DMS53 treated with DMSO at 0.1 percent for 48 hours (cell line): Measurements from ENCODE around the gene BRINP1.
"Not testable (repeated sequence)": the region's sequence is repeated elsewhere in the genome, so short reads cannot be mapped to it uniquely, and the experiment has no call there.

Experiments used
- DNase-seq: peaks from one replicate; lab custom pipeline; 2025; ENCODE audit not compliant: unreplicated experiment; lab: John Stamatoyannopoulos, UW

The BRINP1 gene

GRCh38 chr9:119215651-119216050 lies 153.6 kb downstream of the BRINP1 start:
- no peak for DNase-seq

- no peak for DNase-seq
Measured at GRCh38 chr9:119213471-119213870, 155.8 kb downstream of the BRINP1 start.

- DNase-seq: no peak
Measured at GRCh38 chr9:119197893-119198607, 171.2 kb downstream of the BRINP1 start.

GRCh38 chr9:119195521-119195920 lies 173.7 kb downstream of the BRINP1 start:
- DNase-seq: no peak

- DNase-seq: no peak
Measured at GRCh38 chr9:119185298-119185697, 183.9 kb downstream of the BRINP1 start.

GRCh38 chr9:119184265-119184936 lies 184.8 kb downstream of the BRINP1 start:
- no peak for DNase-seq

GRCh38 chr9:119181561-119181960 lies 187.7 kb downstream of the BRINP1 start:
- DNase-seq: no peak

- DNase-seq: no peak
Measured at GRCh38 chr9:119180897-119181296, 188.3 kb downstream of the BRINP1 start.

GRCh38 chr9:119179701-119180100 lies 189.5 kb downstream of the BRINP1 start:
- DNase-seq: no peak

- DNase-seq: no peak
Measured at GRCh38 chr9:119177196-119177595, 192.0 kb downstream of the BRINP1 start.

- no peak for DNase-seq
Measured at GRCh38 chr9:119175581-119175980, 193.7 kb downstream of the BRINP1 start.

- DNase-seq: not testable (repeated sequence)
Measured at GRCh38 chr9:119169222-119169621, 200.0 kb downstream of the BRINP1 start.

GRCh38 chr9:119167876-119168275 lies 201.4 kb downstream of the BRINP1 start:
- no peak for DNase-seq

GRCh38 chr9:119167267-119167666 lies 202.0 kb downstream of the BRINP1 start:
- DNase-seq: no peak

GRCh38 chr9:119166096-119166495 lies 203.1 kb downstream of the BRINP1 start:
- DNase-seq: no peak

GRCh38 chr9:119165131-119165530 lies 204.1 kb downstream of the BRINP1 start:
- DNase-seq: no peak

GRCh38 chr9:119164716-119165115 lies 204.5 kb downstream of the BRINP1 start:
- peak; percentile 50 for DNase-seq

- DNase-seq: no peak
Measured at GRCh38 chr9:119160551-119160950, 208.7 kb downstream of the BRINP1 start.

- no peak for DNase-seq
Measured at GRCh38 chr9:119159386-119159785, 209.8 kb downstream of the BRINP1 start.

- no peak for DNase-seq
Measured at GRCh38 chr9:119157196-119157595, 212.0 kb downstream of the BRINP1 start.

GRCh38 chr9:119156354-119156753 lies 212.9 kb downstream of the BRINP1 start:
- no peak for DNase-seq

GRCh38 chr9:119154527-119154926 lies 214.7 kb downstream of the BRINP1 start:
- no peak for DNase-seq

GRCh38 chr9:119153402-119153801 lies 215.8 kb downstream of the BRINP1 start:
- DNase-seq: no peak
